Measurements from ENCODE around the gene RARRES2.

GRCh38 chr7:150375662-150376521, 34.5 kb upstream of the RARRES2 start:
- no peak for TF ChIP-seq RFX5 (IDR thresholded peaks at IDR 0.05; ENCODE audit: low read length)
- TF ChIP-seq CTCF (IDR thresholded peaks at IDR 0.05), result no peak
- no peak for TF ChIP-seq EP300 (IDR thresholded peaks at IDR 0.05; ENCODE audit: borderline replicate concordance in 1 of 2, low read depth in 1 of 2, low read length in 1 of 2)
- TF ChIP-seq SMC3 (IDR thresholded peaks at IDR 0.05; ENCODE audit: low read depth, low read length), result no peak
- TF ChIP-seq CHD2 (IDR thresholded peaks at IDR 0.05; ENCODE audit: low read length, partially characterized antibody), result no peak
- TF ChIP-seq USF2 (IDR thresholded peaks at IDR 0.05; ENCODE audit: borderline replicate concordance, low read depth, low read length), result no peak
- TF ChIP-seq JUND (IDR thresholded peaks at IDR 0.05), result no peak
- TF ChIP-seq POLR2AphosphoS5 (IDR thresholded peaks at IDR 0.05; ENCODE audit: low read depth, low read length), result no peak
- TF ChIP-seq TAF1 (IDR thresholded peaks at IDR 0.05; ENCODE audit: borderline replicate concordance, low read depth, low read length), result no peak
- no peak for TF ChIP-seq REST (IDR thresholded peaks at IDR 0.05; ENCODE audit: low read depth, low read length)
- no peak for TF ChIP-seq ELF1 (IDR thresholded peaks at IDR 0.05)

Measured in SK-N-SH (cell line).